Muscle layer of duodenum (tissue), 2 donors: ENCODE results near the gene SLMAP.

ENCODE experiments used
- H3K27ac ChIP-seq: one replicate; pipeline ENCODE4 v1.7.0; 2013; ENCODE audit warnings: mild to moderate bottlenecking, low read length
- H3K27me3 ChIP-seq: one replicate; pipeline ENCODE4 v1.7.0; 2013; ENCODE audit warnings: low read depth, mild to moderate bottlenecking, control low read depth, low read length
- H3K36me3 ChIP-seq, 2 donors: one replicate each; pipeline ENCODE4 v1.7.0; 2013; ENCODE audit warnings: low read length in 2 of 2, control low read depth in 1 of 2, mild to moderate bottlenecking in 1 of 2; ENCODE audit not compliant: insufficient read depth in 2 of 2, control insufficient read depth in 1 of 2
- H3K4me1 ChIP-seq, 2 donors: one replicate each; pipeline ENCODE4 v1.7.0; 2013; ENCODE audit warnings: low read length in 2 of 2, mild to moderate bottlenecking in 2 of 2, control low read depth in 1 of 2, moderate library complexity in 1 of 2; ENCODE audit not compliant: insufficient read depth in 2 of 2, control insufficient read depth in 1 of 2
- H3K4me3 ChIP-seq, 2 donors: one replicate each; pipeline ENCODE4 v1.7.0; 2013; ENCODE audit warnings: low read length in 2 of 2, low read depth in 1 of 2, mild to moderate bottlenecking in 1 of 2
- H3K9me3 ChIP-seq, 2 donors: one replicate each; pipeline ENCODE4 v1.7.0; 2013; ENCODE audit warnings: low read length in 2 of 2, control low read depth in 1 of 2, mild to moderate bottlenecking in 1 of 2; ENCODE audit not compliant: control insufficient read depth in 1 of 2
- donor health status: healthy.

The SLMAP gene

GRCh38 chr3:57956833-57957174 is 200.7 kb downstream of the SLMAP start:
- Histone ChIP-seq H3K27me3 (no peaks in the 10 kb centered on the region), H3K4me1 (peaks cover 10 to 13% of the 10 kb centered on the region in 2 donors), H3K36me3 (no peaks in the 10 kb centered on the region), H3K9me3 (no peaks in the 10 kb centered on the region), H3K27ac (no peak overlapping the region), H3K4me3 (no peak overlapping the region)

GRCh38 chr3:57957824-57958223 is 201.7 kb downstream of the SLMAP start:
- peaks cover 5 to 9% of the 10 kb centered on the region in 2 donors for H3K4me1 ChIP-seq
- no peak overlapping the region for H3K27ac ChIP-seq
- H3K9me3 ChIP-seq: no peaks in the 10 kb centered on the region
- H3K36me3 ChIP-seq: no peaks in the 10 kb centered on the region
- H3K27me3 ChIP-seq: no peaks in the 10 kb centered on the region
- no peak overlapping the region for H3K4me3 ChIP-seq

GRCh38 chr3:57958642-57959422 is 202.7 kb downstream of the SLMAP start:
- Histone ChIP-seq H3K9me3 (no peaks in the 10 kb centered on the region), H3K4me1 (peaks cover 5 to 10% of the 10 kb centered on the region in 2 donors), H3K36me3 (no peaks in the 10 kb centered on the region), H3K27me3 (no peaks in the 10 kb centered on the region), H3K27ac (peak overlapping the region; percentile 76), H3K4me3 (peak overlapping the region in 1 of 2 donors; percentile 50)

- Histone ChIP-seq H3K9me3 (no peaks in the 10 kb centered on the region), H3K4me1 (peaks cover 5 to 12% of the 10 kb centered on the region in 2 donors), H3K27me3 (no peaks in the 10 kb centered on the region), H3K27ac (peak overlapping the region; percentile 76), H3K36me3 (no peaks in the 10 kb centered on the region), H3K4me3 (peak overlapping the region; percentile 26 to 50)
Observed at GRCh38 chr3:57959423-57960173, 203.5 kb downstream of the SLMAP start.

GRCh38 chr3:57960174-57960505 is 204.0 kb downstream of the SLMAP start:
- H3K27me3 ChIP-seq: no peaks in the 10 kb centered on the region
- no peaks in the 10 kb centered on the region for H3K36me3 ChIP-seq
- H3K4me3 ChIP-seq: peak overlapping the region; percentile 26 to 50
- peak overlapping the region; percentile 76 for H3K27ac ChIP-seq
- H3K9me3 ChIP-seq: no peaks in the 10 kb centered on the region
- H3K4me1 ChIP-seq: peaks cover 5 to 12% of the 10 kb centered on the region in 2 donors

GRCh38 chr3:57961177-57961827 is 205.2 kb downstream of the SLMAP start:
- no peak overlapping the region for H3K27ac ChIP-seq
- H3K4me1 ChIP-seq: peaks cover 5 to 12% of the 10 kb centered on the region in 2 donors
- H3K27me3 ChIP-seq: no peaks in the 10 kb centered on the region
- no peak overlapping the region for H3K4me3 ChIP-seq
- H3K9me3 ChIP-seq: no peaks in the 10 kb centered on the region
- no peaks in the 10 kb centered on the region for H3K36me3 ChIP-seq

GRCh38 chr3:57961828-57962447 is 205.8 kb downstream of the SLMAP start:
- Histone ChIP-seq H3K27me3 (no peaks in the 10 kb centered on the region), H3K4me1 (peaks cover 7 to 12% of the 10 kb centered on the region in 2 donors), H3K4me3 (no peak overlapping the region), H3K36me3 (no peaks in the 10 kb centered on the region), H3K9me3 (no peaks in the 10 kb centered on the region), H3K27ac (peak overlapping the region; percentile 31)

GRCh38 chr3:57962448-57962834 is 206.3 kb downstream of the SLMAP start:
- H3K27ac ChIP-seq: peak overlapping the region; percentile 31
- H3K9me3 ChIP-seq: no peaks in the 10 kb centered on the region
- no peaks in the 10 kb centered on the region for H3K27me3 ChIP-seq
- H3K4me1 ChIP-seq: peaks cover 10 to 12% of the 10 kb centered on the region in 2 donors
- H3K4me3 ChIP-seq: no peak overlapping the region
- no peaks in the 10 kb centered on the region for H3K36me3 ChIP-seq

GRCh38 chr3:57963811-57964346 is 207.8 kb downstream of the SLMAP start:
- Histone ChIP-seq H3K4me1 (peaks cover 6 to 10% of the 10 kb centered on the region in 2 donors), H3K36me3 (no peaks in the 10 kb centered on the region), H3K9me3 (no peaks in the 10 kb centered on the region), H3K27ac (no peak overlapping the region), H3K27me3 (no peaks in the 10 kb centered on the region), H3K4me3 (no peak overlapping the region)

- Histone ChIP-seq H3K4me1 (peaks cover 3 to 5% of the 10 kb centered on the region in 2 donors), H3K36me3 (no peaks in the 10 kb centered on the region), H3K9me3 (no peaks in the 10 kb centered on the region), H3K27me3 (no peaks in the 10 kb centered on the region), H3K27ac (no peak overlapping the region), H3K4me3 (no peak overlapping the region)
Observed at GRCh38 chr3:57966829-57967228, 210.7 kb downstream of the SLMAP start.

GRCh38 chr3:57967590-57967989 is 211.5 kb downstream of the SLMAP start:
- Histone ChIP-seq H3K9me3 (no peaks in the 10 kb centered on the region), H3K27ac (no peak overlapping the region), H3K4me1 (peaks cover 3 to 5% of the 10 kb centered on the region in 2 donors), H3K27me3 (no peaks in the 10 kb centered on the region), H3K36me3 (no peaks in the 10 kb centered on the region), H3K4me3 (no peak overlapping the region)
